ENCODE results near the gene TTC8. TPM values are rescaled to one million over a fixed set of nuclear protein-coding genes. Genes with fewer than 3 reads are reported as not detected.

TTC8 gene
- total and polyA plus RNA-seq, 4 donors: 7.3 to 11.7 (median 10.4) TPM

DNA sequence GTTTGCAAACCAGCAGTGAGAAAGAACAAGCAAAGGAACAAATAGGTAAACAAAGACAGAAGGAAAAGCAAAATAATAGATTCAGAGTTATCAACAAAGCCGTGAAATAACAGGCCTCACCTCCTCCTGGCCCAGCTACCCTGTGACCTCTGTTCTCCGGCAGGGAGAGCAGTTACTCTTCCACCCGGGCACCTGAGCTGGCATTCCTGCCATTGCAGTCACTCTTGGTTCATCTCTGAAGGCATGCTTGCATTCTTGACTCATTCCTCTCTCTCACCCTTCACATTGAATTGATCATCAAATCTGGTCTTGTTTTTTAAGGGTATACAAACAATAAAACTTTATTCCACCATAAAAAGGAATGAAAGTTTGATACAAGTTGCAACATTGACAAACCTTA lies 95.1 kb downstream of the TTC8 start:
- Histone ChIP-seq H3K4me3 (ENCODE audit: low read depth in 1 of 3, low read length in 3 of 3) (no peak overlapping the region), H3K9ac (ENCODE audit: low read depth in 1 of 2, low read length in 2 of 2) (no peak overlapping the region), H3K36me3 (ENCODE audit: control insufficient read depth in 4 of 4, insufficient read depth in 3 of 4, low read depth in 1 of 4, low read length in 3 of 4) (no peaks in the 10 kb centered on the region), H3K4me1 (ENCODE audit: control insufficient read depth in 4 of 4, insufficient read depth in 4 of 4, low read length in 3 of 4) (no peaks in the 10 kb centered on the region), H3K9me3 (ENCODE audit: control insufficient read depth in 4 of 4, low read length in 3 of 4) (peaks cover 0 to 4% (median 2%) of the 10 kb centered on the region in 4 donors), H3K27me3 (ENCODE audit: control insufficient read depth in 4 of 4, insufficient read depth in 4 of 4, low read length in 3 of 4) (no peaks in the 10 kb centered on the region), H3K27ac (ENCODE audit: low read depth in 1 of 2, low read length in 2 of 2) (no peak overlapping the region)
- 73% methylated on average over 3 of the region's 3 CpGs for WGBS
- no peak for DNase-seq (ENCODE audit: low spot score)
- TF ChIP-seq FOXA2 (IDR thresholded peaks at IDR 0.05): no peak

Small RNA genes within 50 kb of the gene (small RNA-seq; reads per million reads assigned to genes)
- not detected for gene RF00019
- not detected for gene RNU4-92P

Other genes starting within 250 kb of the TTC8 start
- 1 to 10 TPM in 1 of 2 donors, under 1 TPM in 1; 0.92 to 3.8 TPM for gene EML5, start 31.7 kb upstream of the TTC8 start, total RNA-seq
- gene EML5, start 31.7 kb upstream of the TTC8 start, polyA plus RNA-seq: under 1 TPM; 0.09 to 0.18 TPM

Measured in liver (tissue), 10 donors.